Thyroid gland (tissue), 4 donors: ENCODE results near the gene AQP3.

ENCODE experiments used
- CTCF ChIP-seq, 6 experiments: fragments of 200-600 bp in 3 of 6; fragments of 450-650 bp in 3 of 6; sonication (generic) in 3 of 6; IDR thresholded peaks; one replicate each; pipeline ENCODE4 v1.5.1; 2016 to 2019; ENCODE audit warnings: antibody characterized with exemption in 6 of 6, mild to moderate bottlenecking in 2 of 6, inconsistent platforms in 1 of 6, moderate library complexity in 1 of 6
- POLR2A ChIP-seq, 2 donors: fragments of 450-650 bp; IDR thresholded peaks; one replicate each; pipeline ENCODE4 v1.6.1; 2017; ENCODE audit warnings: antibody characterized with exemption in 2 of 2, mild to moderate bottlenecking in 2 of 2, moderate library complexity in 1 of 2

DNA sequence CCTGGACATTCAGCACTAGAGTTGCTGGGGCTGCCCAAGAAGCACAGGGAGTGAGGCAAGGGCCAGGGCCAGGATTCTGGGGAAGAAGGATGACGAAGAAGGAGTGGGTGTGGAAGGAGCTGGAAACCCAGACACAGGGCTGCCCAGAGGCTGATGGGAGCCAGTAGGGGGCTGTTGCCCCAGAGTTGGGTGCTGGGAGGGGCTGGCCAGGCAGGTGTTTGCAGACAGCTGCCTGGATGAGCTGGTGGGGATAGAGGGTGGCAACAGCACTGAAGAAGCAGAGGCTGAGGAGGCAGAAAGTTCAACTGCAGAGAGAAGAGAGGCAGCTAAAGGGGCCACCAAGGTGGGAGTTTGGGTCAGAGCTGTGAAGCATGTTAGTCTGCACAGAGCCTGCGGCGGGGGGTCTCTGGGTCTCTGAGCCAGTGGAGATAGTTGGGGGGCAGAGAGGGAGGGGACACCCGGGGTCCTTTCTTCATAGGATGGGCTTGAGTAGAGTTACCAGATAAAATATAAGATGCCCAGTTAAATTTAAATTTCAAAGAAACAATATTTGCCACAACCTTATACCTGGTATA is 42.5 kb downstream of the AQP3 start:
- no peak for TF ChIP-seq CTCF (IDR thresholded peaks at IDR 0.05)
- TF ChIP-seq POLR2A (IDR thresholded peaks at IDR 0.05): no peak
